ENCODE measurements around the gene MT1HL1.
"Not testable (repeated sequence)": the region's sequence is repeated elsewhere in the genome, so short reads cannot be mapped to it uniquely, and the experiment has no call there.

The MT1HL1 gene

GRCh38 chr1:236978740-236979139 lies 25.5 kb downstream of the MT1HL1 start:
- DNase-seq (ENCODE audit: low read depth, low spot score), result no peak

GRCh38 chr1:236975461-236975860 lies 28.8 kb downstream of the MT1HL1 start:
- no peak for DNase-seq (ENCODE audit: low read depth, low spot score)

- DNase-seq (ENCODE audit: low read depth, low spot score), result not testable (repeated sequence)
Measured at GRCh38 chr1:236974025-236974424, 30.2 kb downstream of the MT1HL1 start.

GRCh38 chr1:236966636-236967035 lies 37.6 kb downstream of the MT1HL1 start:
- DNase-seq (ENCODE audit: low read depth, low spot score), result no peak

GRCh38 chr1:236963920-236964319 lies 40.3 kb downstream of the MT1HL1 start:
- DNase-seq (ENCODE audit: low read depth, low spot score), result no peak

- no peak for DNase-seq (ENCODE audit: low read depth, low spot score)
Measured at GRCh38 chr1:236959112-236959511, 45.1 kb downstream of the MT1HL1 start.

GRCh38 chr1:236957235-236957634 lies 47.0 kb downstream of the MT1HL1 start:
- DNase-seq (ENCODE audit: low read depth, low spot score), result no peak

Measured in activated CD4-positive, CD25-positive, alpha-beta regulatory T cell treated with anti-CD3 and anti-CD28 coated beads, Interleukin-2, amount 50 U/mL, for 16 hours (primary cell).